Transverse colon (tissue), 4 donors: ENCODE data around the gene PMFBP1. TPM values are rescaled to one million over a fixed set of nuclear protein-coding genes. Genes with fewer than 3 reads are reported as not detected.

Experiments used
- DNase-seq: peaks from one replicate; pipeline ENCODE4 v3.0.0-alpha.2; 2019
- H3K27ac ChIP-seq, 4 donors: fragments of 200-600 bp; sonication (generic); 2 replicates each; pipeline ENCODE4 v1.5.1; 2016 to 2018; ENCODE audit warnings: inconsistent platforms in 4 of 4
- H3K27me3 ChIP-seq: fragments of 200-600 bp; sonication (generic); 2 replicates; pipeline ENCODE4 v1.5.1; 2017; ENCODE audit warnings: inconsistent platforms
- H3K36me3 ChIP-seq, 4 donors: fragments of 200-600 bp; sonication (generic); 2 replicates each; pipeline ENCODE4 v1.5.1; 2017 to 2019; ENCODE audit warnings: inconsistent platforms in 4 of 4
- H3K4me1 ChIP-seq, 4 donors: fragments of 200-600 bp; sonication (generic); 2 replicates each; pipeline ENCODE4 v1.5.1; 2017 to 2020; ENCODE audit warnings: inconsistent platforms in 4 of 4
- H3K4me3 ChIP-seq, 4 donors: fragments of 200-600 bp; sonication (generic); 1 replicate in 1 of 4; 2 replicates in 3 of 4; pipeline versions ENCODE4 v1.5.1 to v1.6.1; 2017 to 2019; ENCODE audit warnings: inconsistent platforms in 4 of 4
- H3K9me3 ChIP-seq, 2 donors: fragments of 200-600 bp; sonication (generic); 2 replicates each; pipeline ENCODE4 v1.5.1; 2017 to 2019; ENCODE audit warnings: inconsistent platforms in 2 of 2
- EP300 ChIP-seq: sonication (generic); formaldehyde crosslinking; IDR thresholded peaks from one replicate; pipeline ENCODE4 v1.6.1; 2017; ENCODE audit warnings: antibody characterized with exemption, low read depth
- POLR2A ChIP-seq: fragments of 450-650 bp; IDR thresholded peaks from one replicate; pipeline ENCODE4 v1.6.1; 2016; ENCODE audit warnings: antibody characterized with exemption, mild to moderate bottlenecking, moderate library complexity
- POLR2AphosphoS5 ChIP-seq, 3 donors: sonication (generic); formaldehyde crosslinking; IDR thresholded peaks; one replicate each; pipeline ENCODE4 v1.6.1; 2016; ENCODE audit warnings: antibody characterized with exemption in 3 of 3
- WGBS, 2 donors: methylation state at CpG; one replicate each; pipeline ENCODE4 v1.1.5; 2018; ENCODE audit warnings: low coverage in 1 of 2; 5-methylcytosine and 5-hydroxymethylcytosine counted together
- in situ Hi-C, 4 donors: fragments of 200-750 bp; cut with MboI; loops; one replicate each; pipeline versions ENCODE4 v1.15.0 to v1.15.1; 2017; ENCODE audit warnings: low sequenced_read_pairs in 3 of 4, low pct_ligation_motif_present in 1 of 4, low pct_unique_long_range_greater_than_20kb in 1 of 4
- intact Hi-C: fragments of 100-400 bp; cut with DNase I; formaldehyde crosslinking; loops from one replicate; pipeline ENCODE4 v1.15.1; 2023; ENCODE audit warnings: low total_unique reads
- total RNA-seq, 4 donors: library from RNA; depleted of rRNA; stranded (reverse); fragments of >200 nt; gene quantifications; one replicate each; pipeline ENCODE4 v1.1.0, GENCODE V29; 2016
- TF ChIP-seq, protein P1 (sequence below), 5 experiments: fragments of 200-600 bp in 3 of 5; fragments of 450-650 bp in 2 of 5; sonication (generic) in 3 of 5; IDR thresholded peaks; 1 replicate in 2 of 5; 2 replicates in 3 of 5; pipeline ENCODE4 v1.5.1; 2016 to 2017; ENCODE audit warnings: antibody characterized with exemption in 5 of 5, inconsistent platforms in 3 of 5, mild to moderate bottlenecking in 2 of 5, moderate library complexity in 1 of 5

PMFBP1 gene
- total RNA-seq, 4 donors from 2014 or later, result 0.75 to 8.4 (median 4.2) TPM

DNA sequence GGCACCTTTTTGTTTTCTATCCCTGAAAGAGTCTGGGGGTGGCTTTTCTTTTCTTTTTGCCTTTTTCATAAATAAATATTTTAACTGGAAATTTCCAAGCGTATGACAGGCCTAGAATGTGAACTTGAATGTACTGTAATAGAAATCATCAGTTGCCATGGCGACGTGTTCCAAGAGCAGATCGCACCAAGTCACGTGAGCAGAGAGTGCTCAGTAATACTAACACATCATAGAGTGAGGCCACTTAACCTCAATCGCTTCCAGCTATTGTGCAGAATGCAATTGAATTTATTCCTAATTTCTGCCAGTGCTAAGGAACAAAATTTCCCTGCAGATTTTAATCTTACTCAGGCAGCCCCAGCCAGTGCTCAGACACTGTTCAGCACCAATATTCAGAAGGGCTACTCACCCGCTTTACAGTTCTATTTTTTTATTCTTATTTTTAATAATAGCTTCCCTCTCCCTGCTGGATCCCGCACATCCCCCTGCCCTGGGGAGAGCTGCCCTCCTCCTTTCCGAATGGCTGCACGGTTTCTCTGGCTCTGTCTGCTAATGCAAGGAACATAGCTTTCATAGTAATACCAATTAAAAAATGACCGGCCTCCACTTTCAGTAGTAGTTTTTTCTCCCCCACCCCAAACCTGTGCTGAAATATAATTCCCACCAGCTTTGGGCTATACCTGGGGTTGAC is 26.2 kb upstream of the PMFBP1 start:
- TF ChIP-seq, protein P1, sequence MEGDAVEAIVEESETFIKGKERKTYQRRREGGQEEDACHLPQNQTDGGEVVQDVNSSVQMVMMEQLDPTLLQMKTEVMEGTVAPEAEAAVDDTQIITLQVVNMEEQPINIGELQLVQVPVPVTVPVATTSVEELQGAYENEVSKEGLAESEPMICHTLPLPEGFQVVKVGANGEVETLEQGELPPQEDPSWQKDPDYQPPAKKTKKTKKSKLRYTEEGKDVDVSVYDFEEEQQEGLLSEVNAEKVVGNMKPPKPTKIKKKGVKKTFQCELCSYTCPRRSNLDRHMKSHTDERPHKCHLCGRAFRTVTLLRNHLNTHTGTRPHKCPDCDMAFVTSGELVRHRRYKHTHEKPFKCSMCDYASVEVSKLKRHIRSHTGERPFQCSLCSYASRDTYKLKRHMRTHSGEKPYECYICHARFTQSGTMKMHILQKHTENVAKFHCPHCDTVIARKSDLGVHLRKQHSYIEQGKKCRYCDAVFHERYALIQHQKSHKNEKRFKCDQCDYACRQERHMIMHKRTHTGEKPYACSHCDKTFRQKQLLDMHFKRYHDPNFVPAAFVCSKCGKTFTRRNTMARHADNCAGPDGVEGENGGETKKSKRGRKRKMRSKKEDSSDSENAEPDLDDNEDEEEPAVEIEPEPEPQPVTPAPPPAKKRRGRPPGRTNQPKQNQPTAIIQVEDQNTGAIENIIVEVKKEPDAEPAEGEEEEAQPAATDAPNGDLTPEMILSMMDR (IDR thresholded peaks at IDR 0.05), result no peak
- TF ChIP-seq POLR2AphosphoS5 (IDR thresholded peaks at IDR 0.05) (no peak), EP300 (no peak), POLR2A (no peak)
- H3K4me3 ChIP-seq, result no peak overlapping the region
- no peaks in the 10 kb centered on the region for H3K27me3 ChIP-seq
- in situ Hi-C loops, result no loop called here
- intact Hi-C loops, result no loop called here
- H3K27ac ChIP-seq, result no peak overlapping the region
- H3K9me3 ChIP-seq, result no peaks in the 10 kb centered on the region
- 70% methylated on average over 7 to 11 of the region's 11 CpGs for WGBS, 2 donors
- H3K36me3 ChIP-seq, result no peaks in the 10 kb centered on the region
- no peak for DNase-seq
- H3K4me1 ChIP-seq, result peaks cover 0 to 10% (median 4%) of the 10 kb centered on the region in 4 donors

DNA sequence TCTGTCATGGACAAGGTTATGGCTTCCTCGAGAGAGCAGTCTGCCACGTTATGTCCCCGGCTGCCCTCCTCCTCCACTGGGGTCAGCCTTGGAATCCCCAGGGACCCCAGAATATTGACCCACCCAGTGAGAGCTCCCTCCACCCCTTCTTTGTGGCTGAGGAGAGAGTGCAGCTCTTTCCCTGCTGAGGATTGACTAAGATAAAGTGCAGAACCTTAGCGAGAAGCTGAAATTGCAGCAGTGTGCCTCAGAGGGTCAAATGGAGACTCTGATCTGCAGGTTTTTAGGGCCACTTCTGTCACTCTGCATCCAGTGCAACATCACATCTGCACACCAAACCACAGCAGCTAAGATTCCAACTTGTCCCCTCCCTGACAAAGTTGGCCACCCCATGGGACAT is 25.6 kb upstream of the PMFBP1 start:
- Histone ChIP-seq H3K9me3 (no peaks in the 10 kb centered on the region), H3K36me3 (no peaks in the 10 kb centered on the region), H3K27ac (no peak overlapping the region), H3K4me3 (no peak overlapping the region), H3K27me3 (no peaks in the 10 kb centered on the region), H3K4me1 (peaks cover 0 to 5% (median 2%) of the 10 kb centered on the region in 4 donors)
- intact Hi-C loops, result no loop called here
- 79% methylated on average over 4 of the region's 4 CpGs; no CpG with 5 or more reads in 1 of the 2 donors for WGBS, 2 donors
- TF ChIP-seq POLR2A (no peak), POLR2AphosphoS5 (IDR thresholded peaks at IDR 0.05) (no peak), EP300 (no peak)
- TF ChIP-seq, protein P1 (IDR thresholded peaks at IDR 0.05), result no peak
- DNase-seq, result no peak
- in situ Hi-C loops, result no loop called here

DNA sequence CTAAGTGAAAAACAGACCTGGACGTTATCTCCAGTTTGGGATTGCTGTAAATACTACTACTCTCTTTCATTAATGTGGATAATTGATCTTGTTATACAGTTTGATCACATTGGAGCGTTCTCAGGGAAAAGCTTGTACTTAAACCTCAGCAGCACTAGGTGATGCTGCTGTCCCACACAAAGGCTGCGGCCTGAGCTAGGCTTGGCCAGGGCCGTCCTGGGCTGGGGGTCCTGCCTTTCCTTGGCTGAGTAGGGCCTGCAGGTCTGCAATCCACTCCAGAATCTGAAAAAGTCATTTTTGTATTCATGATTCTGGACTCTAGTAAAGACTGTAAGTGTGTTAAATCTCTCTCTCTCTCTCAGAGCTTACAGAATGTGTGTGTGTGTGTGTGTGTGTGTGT is 23.7 kb upstream of the PMFBP1 start:
- Histone ChIP-seq H3K4me3 (no peak overlapping the region), H3K27me3 (no peaks in the 10 kb centered on the region), H3K27ac (no peak overlapping the region), H3K36me3 (no peaks in the 10 kb centered on the region), H3K4me1 (peaks cover 0 to 3% (median 0%) of the 10 kb centered on the region in 4 donors), H3K9me3 (no peaks in the 10 kb centered on the region)
- DNase-seq, result no peak
- WGBS, 2 donors, result 82 to 90% methylated on average over 2 to 4 of the region's 4 CpGs
- TF ChIP-seq POLR2AphosphoS5 (IDR thresholded peaks at IDR 0.05), result no peak
- TF ChIP-seq, protein P1 (IDR thresholded peaks at IDR 0.05), result no peak
- no peak for TF ChIP-seq POLR2A
- no peak for TF ChIP-seq EP300
- in situ Hi-C loops (no loop called here), intact Hi-C loops (no loop called here)

DNA sequence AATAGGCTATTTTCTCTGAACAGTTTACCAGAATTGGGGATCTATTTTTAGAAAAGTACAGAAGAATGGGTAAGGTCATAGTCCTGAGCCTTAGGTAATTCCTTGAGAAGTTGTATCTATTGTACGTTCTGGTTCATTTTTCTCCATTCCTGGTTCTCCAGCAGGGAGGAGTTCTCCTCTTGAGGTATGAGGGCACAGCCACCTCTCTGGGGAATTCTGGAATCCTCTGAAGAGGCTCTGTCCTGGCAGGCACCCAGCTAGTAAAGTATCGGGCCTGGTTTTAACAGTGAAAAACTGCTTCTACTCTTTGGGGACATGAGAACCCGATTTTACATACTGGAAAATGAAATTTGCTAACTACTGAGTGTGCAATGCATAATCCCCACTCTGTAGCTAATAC is 19.6 kb upstream of the PMFBP1 start:
- TF ChIP-seq, protein P1 (IDR thresholded peaks at IDR 0.05), result no peak
- TF ChIP-seq POLR2AphosphoS5 (IDR thresholded peaks at IDR 0.05), result no peak
- no peak for TF ChIP-seq POLR2A
- TF ChIP-seq EP300, result no peak
- in situ Hi-C loops (no loop called here), intact Hi-C loops (no loop called here)
- Histone ChIP-seq H3K4me3 (no peak overlapping the region), H3K9me3 (no peaks in the 10 kb centered on the region), H3K4me1 (no peaks in the 10 kb centered on the region), H3K27ac (no peak overlapping the region), H3K36me3 (no peaks in the 10 kb centered on the region), H3K27me3 (no peaks in the 10 kb centered on the region)
- DNase-seq, result no peak
- 75 to 80% methylated on average over 2 to 3 of the region's 3 CpGs for WGBS, 2 donors
